COLO829 (cell line): ENCODE measurements around the gene DPPA2.
"Not testable (repeated sequence)": the region's sequence is repeated elsewhere in the genome, so short reads cannot be mapped to it uniquely, and the experiment has no call there.

ENCODE experiments used
- DNase-seq: peaks from one replicate; pipeline ENCODE4 v3.0.0; 2012; ENCODE audit warnings: low spot score

DPPA2 gene

DNA sequence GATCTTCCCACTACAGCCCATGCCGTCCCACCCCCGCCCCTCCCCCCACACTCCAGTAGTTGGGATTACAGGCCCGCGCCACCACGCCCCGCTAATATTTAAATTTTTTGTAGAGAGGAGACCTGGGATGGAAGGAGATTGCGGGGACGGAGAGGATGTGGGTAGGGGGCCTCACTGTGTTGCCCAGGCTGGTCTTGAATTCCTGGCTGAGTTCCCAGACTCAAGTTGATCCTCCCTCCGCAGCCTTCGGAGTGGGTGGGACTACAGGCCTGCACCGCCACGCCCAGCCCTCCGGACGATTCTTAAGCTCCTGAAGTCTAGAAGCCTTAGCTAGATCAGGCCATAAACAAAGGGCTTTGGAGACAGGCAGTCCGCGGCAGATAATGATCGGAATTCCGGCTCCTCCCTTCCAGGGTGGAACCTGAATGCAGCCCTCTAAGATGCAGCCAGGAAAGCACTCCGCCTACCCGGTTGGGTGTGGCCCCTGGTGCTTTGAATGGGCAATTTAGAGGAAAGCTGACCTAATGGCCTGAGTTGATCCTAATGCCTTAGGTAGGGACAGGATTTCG, at the start of gene DPPA2:
TSS of gene DPPA2 (minus strand) at position 356 of the 569 bp plus-strand sequence. CDS start 1,975 bp downstream, outside the sequence.
- no peak for DNase-seq

- no peak for DNase-seq
Measured at GRCh38 chr3:109364088-109364487, 47.8 kb upstream of the DPPA2 start.

- DNase-seq = no peak
Measured at GRCh38 chr3:109363634-109364033, 47.3 kb upstream of the DPPA2 start.

DNA sequence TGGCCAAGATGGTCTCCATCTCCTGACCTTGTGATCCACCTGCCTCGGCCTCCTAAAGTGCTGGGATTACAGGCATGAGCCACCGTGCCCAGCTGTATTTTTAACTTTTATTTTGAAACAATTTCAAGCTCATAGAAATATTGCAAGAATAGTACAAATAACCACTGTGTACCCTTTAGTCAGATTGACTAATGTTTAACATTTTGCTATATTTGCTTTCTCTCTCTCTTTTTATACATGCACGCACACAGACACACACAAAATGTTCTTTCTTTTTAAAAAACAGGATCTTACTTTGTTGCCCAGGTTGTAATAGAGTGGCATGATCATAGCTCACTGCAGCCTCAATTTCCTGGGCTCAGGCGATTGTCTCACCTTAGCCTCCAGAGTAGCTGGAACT, 46.5 kb upstream of the DPPA2 start:
- DNase-seq = no peak

GRCh38 chr3:109358809-109359208, 42.5 kb upstream of the DPPA2 start:
- DNase-seq = not testable (repeated sequence)

- no peak for DNase-seq
Measured at GRCh38 chr3:109356442-109357155, 40.3 kb upstream of the DPPA2 start.

GRCh38 chr3:109355625-109356441, 39.5 kb upstream of the DPPA2 start:
- no peak for DNase-seq

- DNase-seq = no peak
Measured at GRCh38 chr3:109353057-109353456, 36.7 kb upstream of the DPPA2 start.

DNA sequence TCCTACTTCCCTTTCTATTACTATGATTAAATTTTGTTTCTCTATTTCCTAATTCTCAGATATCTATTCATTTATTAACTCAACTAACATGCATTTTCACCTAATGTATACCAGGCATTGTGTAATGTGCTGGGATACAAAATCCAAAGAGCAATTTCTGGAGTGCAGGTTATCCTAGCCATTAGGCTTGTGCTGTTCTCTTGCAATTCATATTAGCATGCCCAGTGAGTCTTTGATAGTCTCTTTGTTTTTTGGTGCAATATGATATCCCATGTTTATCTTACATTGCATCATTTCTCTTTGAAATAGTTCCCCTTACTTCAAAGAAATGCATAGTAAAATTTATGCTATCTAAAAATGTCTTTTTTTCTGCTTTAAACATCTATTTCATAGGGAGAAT, 34.9 kb upstream of the DPPA2 start:
- no peak for DNase-seq

DNA sequence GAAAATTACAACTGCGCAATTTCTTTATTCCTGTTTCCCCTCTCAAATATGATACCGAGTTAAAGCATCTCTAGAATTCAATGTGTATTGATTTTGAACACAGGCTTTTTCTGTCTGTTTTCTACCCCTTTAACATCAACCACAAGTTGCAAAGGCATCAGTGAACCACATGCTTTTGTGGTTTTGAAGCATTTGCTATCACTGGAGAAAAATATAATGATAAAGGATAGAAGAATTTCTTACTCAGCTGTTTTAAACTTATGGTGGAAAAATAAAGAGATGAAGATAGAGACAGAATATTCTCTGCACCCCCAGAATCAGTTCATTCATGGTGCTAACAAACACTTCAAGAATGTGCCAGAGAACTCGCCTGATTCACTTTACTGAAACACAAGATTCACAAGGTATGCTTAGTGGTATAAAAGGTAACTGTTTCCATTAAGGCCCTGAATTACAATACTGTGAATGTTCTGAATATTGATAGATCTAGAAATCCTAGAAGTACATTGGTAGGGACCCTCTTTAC, 30.5 kb upstream of the DPPA2 start:
- no peak for DNase-seq

GRCh38 chr3:109346099-109346498, 29.8 kb upstream of the DPPA2 start:
- no peak for DNase-seq

DNA sequence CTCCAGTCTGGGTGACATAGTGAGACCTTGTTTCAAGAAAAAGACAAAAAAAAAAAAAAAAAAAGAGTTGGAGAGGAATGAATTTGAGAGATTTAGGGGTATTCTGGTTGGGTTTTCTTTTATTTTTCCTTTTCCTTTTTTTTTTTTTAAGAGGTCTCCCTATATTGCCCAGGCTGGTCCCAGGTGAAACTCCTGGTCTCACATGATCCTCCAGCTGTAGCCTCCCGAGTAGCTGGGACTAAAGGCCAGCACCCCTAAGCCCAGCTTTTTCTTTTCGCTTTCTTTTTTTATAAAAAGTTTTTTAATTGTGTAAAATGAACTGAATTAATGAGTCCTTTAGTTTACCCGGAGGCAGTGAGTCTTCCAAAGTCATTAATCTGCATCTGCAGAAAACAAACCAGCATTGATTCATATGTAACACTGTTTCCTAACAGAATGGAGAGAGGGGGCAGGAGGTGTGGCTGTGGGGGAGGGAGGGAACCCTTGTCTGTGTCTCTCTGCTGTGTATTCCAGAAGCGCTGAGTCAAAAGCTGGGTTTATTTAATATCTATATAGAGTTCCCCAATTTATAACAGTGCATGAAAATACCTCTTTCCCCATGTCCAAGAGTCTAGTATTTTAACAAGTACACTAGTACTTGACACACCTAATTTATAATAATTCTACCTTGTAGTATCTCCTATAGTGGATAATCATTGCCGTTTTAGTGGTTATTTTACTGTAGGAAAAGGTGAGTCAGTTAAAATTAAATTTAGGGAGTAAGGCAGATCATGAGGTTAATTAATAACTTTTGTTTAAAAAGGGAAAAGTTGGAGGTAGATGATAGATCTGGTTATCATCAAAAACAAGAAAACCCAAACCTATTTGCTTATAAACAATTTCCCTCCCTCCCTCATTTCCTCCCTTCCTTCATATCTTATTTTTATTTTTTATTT, 23.7 kb upstream of the DPPA2 start:
- DNase-seq = peak; percentile 90

- DNase-seq = no peak
Measured at GRCh38 chr3:109339197-109339596, 22.9 kb upstream of the DPPA2 start.

DNA sequence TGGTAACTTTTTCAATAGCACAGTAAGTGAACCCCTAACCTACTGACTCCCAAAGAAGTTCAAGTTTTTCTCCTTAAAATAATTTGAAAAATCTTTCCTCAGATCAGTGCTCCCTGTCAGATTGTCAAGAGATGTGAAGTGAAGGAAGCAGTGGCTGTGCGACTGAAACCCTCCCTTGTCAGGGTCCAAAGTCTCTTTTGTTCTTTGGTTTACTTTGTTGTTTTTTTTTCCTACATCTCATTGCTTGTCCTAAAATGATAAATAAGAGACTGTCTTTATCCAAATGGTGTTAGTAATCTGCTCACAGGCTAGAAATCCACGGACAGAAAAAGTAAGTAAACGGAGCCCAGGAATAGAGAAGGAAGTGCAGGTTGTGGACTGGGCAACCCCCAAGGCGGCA, 22.0 kb upstream of the DPPA2 start:
- DNase-seq = no peak

GRCh38 chr3:109337393-109337792, 21.1 kb upstream of the DPPA2 start, which contains the start of gene DPPA4:
TSS of gene DPPA4 (minus strand) at chr3:109337546. CDS start at chr3:109337517, 29 bp downstream.
- no peak for DNase-seq

GRCh38 chr3:109336291-109336861, 20.1 kb upstream of the DPPA2 start:
- DNase-seq = no peak

GRCh38 chr3:109334572-109334971, 18.3 kb upstream of the DPPA2 start:
- DNase-seq = no peak

DNA sequence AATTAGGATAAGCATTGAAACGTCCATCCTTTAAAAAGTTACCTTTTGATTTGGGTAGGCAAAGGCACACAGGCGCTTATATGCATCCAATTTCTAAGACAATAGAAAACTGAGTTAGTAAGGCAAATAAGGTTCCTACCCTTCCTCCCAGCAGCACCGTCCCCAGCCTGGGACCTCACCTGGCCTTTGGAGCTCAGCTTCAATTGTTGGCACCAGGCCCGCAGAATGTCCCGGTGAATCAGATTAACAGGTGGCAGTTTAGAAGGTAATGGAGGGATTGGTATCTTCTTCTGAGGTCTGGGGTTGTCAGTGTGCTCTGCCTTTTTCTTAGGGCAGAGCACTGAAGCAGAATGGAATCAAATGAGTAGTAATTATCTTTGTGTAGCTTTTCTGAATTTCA, 15.4 kb upstream of the DPPA2 start:
- no peak for DNase-seq

GRCh38 chr3:109330405-109330804, 14.1 kb upstream of the DPPA2 start:
- no peak for DNase-seq

DNA sequence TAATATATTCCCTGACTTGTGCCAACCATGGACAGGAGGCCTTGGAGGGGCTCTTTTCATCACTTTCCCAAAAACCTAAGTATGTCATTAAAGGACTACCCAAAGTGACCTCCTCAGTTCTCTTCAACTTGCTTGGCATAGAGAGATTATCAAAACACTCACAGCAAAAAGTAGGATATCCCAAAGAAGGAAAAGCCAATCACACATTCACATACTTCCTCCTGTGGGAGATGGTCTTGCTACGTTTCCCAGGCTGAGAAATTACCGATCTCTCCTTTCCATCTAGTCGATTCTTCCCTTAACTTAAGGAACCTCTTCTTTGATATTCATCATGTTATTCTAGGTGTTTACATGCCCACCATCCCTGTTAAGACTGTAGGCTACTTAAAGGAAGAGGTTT, 11.9 kb upstream of the DPPA2 start:
- no peak for DNase-seq

- no peak for DNase-seq
Measured at GRCh38 chr3:109325657-109326056, 9.3 kb upstream of the DPPA2 start.
